Ishikawa (cell line): ENCODE results near the gene CCDC15.

ENCODE experiments used
- CEBPB ChIP-seq: IDR thresholded peaks from 2 replicates; pipeline ENCODE4 v1.6.1; 2012
- CREB1 ChIP-seq: IDR thresholded peaks from 2 replicates; pipeline ENCODE4 v1.6.1; 2012; ENCODE audit warnings: low read depth
- EGR1 ChIP-seq: IDR thresholded peaks from 2 replicates; pipeline ENCODE4 v1.6.1; 2012
- EP300 ChIP-seq: IDR thresholded peaks from 2 replicates; pipeline ENCODE4 v1.6.1; 2012; ENCODE audit warnings: borderline replicate concordance
- FOXM1 ChIP-seq: IDR thresholded peaks from 2 replicates; pipeline ENCODE4 v1.6.1; 2012; ENCODE audit warnings: low read depth, borderline replicate concordance
- NFIC ChIP-seq: IDR thresholded peaks from 2 replicates; pipeline ENCODE4 v1.6.1; 2012
- RAD21 ChIP-seq: IDR thresholded peaks from 2 replicates; pipeline ENCODE4 v1.6.1; 2012; ENCODE audit warnings: low read depth
- TAF1 ChIP-seq: IDR thresholded peaks from 2 replicates; pipeline ENCODE4 v1.6.1; 2012; ENCODE audit warnings: low read depth, mild to moderate bottlenecking
- TCF12 ChIP-seq: IDR thresholded peaks from 2 replicates; pipeline ENCODE4 v1.6.1; 2012; ENCODE audit warnings: low read depth
- TEAD4 ChIP-seq: IDR thresholded peaks from 2 replicates; pipeline ENCODE4 v1.6.1; 2012
- YY1 ChIP-seq: IDR thresholded peaks from 2 replicates; pipeline ENCODE4 v1.6.1; 2012; ENCODE audit warnings: low read depth
- ZBTB7A ChIP-seq: IDR thresholded peaks from 2 replicates; pipeline ENCODE4 v1.6.1; 2012; ENCODE audit warnings: low read depth
- TF ChIP-seq, protein P1 (sequence below): IDR thresholded peaks from 2 replicates; pipeline ENCODE4 v1.6.1; 2012
- TF ChIP-seq, protein P2 (sequence below): IDR thresholded peaks from 2 replicates; pipeline ENCODE4 v1.6.1; 2012; ENCODE audit warnings: low read depth, mild to moderate bottlenecking
- TF ChIP-seq, protein P3 (sequence below): IDR thresholded peaks from 2 replicates; pipeline ENCODE4 v1.6.1; 2012

Gene CCDC15

DNA sequence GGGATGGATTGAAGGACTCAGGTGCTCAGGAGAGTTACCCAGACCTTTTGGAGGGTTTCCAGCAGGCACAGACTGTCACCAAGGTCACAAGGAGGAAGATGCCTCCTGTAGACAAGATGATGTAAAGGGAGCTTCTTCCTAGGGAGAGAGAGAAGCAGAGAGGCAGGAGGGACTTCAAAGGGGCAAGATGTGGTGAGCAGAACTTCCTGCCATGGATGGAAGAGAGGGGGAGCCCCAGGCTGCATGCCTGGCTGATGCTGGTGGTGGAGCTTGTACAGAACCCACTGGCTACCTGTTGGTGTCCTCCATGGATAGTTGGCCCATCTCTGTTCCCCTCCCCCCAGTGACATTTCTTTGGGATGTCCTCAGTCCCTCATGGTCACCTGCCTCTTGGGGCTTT is 30.7 kb upstream of the CCDC15 start:
- TF ChIP-seq TAF1 (no peak), CREB1 (no peak), CEBPB (no peak), EP300 (no peak), NFIC (no peak), YY1 (no peak), TCF12 (no peak), TEAD4 (no peak), ZBTB7A (no peak), FOXM1 (no peak), RAD21 (no peak)
- TF ChIP-seq, protein P1, sequence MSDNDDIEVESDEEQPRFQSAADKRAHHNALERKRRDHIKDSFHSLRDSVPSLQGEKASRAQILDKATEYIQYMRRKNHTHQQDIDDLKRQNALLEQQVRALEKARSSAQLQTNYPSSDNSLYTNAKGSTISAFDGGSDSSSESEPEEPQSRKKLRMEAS: no peak
- TF ChIP-seq, protein P2, sequence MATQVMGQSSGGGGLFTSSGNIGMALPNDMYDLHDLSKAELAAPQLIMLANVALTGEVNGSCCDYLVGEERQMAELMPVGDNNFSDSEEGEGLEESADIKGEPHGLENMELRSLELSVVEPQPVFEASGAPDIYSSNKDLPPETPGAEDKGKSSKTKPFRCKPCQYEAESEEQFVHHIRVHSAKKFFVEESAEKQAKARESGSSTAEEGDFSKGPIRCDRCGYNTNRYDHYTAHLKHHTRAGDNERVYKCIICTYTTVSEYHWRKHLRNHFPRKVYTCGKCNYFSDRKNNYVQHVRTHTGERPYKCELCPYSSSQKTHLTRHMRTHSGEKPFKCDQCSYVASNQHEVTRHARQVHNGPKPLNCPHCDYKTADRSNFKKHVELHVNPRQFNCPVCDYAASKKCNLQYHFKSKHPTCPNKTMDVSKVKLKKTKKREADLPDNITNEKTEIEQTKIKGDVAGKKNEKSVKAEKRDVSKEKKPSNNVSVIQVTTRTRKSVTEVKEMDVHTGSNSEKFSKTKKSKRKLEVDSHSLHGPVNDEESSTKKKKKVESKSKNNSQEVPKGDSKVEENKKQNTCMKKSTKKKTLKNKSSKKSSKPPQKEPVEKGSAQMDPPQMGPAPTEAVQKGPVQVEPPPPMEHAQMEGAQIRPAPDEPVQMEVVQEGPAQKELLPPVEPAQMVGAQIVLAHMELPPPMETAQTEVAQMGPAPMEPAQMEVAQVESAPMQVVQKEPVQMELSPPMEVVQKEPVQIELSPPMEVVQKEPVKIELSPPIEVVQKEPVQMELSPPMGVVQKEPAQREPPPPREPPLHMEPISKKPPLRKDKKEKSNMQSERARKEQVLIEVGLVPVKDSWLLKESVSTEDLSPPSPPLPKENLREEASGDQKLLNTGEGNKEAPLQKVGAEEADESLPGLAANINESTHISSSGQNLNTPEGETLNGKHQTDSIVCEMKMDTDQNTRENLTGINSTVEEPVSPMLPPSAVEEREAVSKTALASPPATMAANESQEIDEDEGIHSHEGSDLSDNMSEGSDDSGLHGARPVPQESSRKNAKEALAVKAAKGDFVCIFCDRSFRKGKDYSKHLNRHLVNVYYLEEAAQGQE: no peak
- TF ChIP-seq, protein P3, sequence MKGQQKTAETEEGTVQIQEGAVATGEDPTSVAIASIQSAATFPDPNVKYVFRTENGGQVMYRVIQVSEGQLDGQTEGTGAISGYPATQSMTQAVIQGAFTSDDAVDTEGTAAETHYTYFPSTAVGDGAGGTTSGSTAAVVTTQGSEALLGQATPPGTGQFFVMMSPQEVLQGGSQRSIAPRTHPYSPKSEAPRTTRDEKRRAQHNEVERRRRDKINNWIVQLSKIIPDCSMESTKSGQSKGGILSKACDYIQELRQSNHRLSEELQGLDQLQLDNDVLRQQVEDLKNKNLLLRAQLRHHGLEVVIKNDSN: no peak

DNA sequence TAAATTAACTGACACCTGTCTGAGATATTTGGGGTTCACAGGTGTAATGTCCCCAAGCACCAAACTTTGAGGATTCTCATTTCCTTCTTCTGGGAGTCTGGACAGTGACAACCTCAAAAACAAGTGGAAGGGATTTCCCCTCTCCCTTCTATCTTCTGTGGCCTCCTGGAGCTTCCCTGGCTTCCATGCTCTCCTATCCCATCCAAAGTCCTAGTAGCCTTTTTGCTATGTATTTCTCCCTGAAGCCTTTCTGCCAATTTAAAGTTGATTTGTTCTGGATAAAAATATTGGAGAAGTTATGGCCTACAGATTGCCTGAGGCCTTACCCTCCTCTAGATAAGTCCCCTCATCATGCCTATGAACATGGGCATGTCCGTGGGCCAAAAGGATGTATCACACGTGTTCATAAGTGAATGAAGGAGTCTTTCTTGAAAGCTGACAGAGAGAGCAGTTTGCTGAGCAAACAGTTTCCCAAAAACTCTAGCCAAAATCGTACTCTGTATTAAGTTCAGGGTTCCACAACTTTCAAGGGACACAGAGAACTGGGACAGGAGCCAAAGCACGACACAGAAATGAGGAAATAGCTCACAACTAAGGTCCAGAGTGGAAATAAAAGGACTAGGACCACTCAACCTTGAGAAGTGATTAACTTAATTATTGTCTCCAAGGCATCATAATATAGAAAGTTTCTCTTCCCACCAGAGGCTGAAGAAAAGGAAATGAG is 24.9 kb upstream of the CCDC15 start:
- TF ChIP-seq, protein P1: no peak
- no peak for TF ChIP-seq RAD21
- TF ChIP-seq CEBPB: no peak
- no peak for TF ChIP-seq TAF1
- TF ChIP-seq CREB1: no peak
- TF ChIP-seq YY1: no peak
- TF ChIP-seq EGR1: no peak
- no peak for TF ChIP-seq EP300

DNA sequence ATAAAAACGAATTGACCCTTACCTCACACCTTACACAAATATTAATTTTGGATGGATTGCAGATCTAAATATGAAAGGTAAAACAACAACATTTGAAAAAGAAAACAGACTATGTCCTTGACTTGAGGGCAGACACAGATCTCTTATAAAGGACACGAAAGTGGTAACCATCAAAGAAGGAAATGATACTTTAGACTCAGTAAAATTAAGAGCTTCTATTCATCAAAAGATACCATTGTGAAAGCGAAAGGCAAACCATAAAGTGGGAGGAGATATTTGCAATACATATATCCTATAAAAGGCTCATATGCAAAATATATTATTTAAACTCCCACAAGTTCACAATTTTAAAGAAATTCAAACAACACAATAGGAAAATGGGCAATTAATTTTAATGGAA is 23.2 kb upstream of the CCDC15 start:
- TF ChIP-seq EGR1: no peak
- TF ChIP-seq ZBTB7A: no peak
- no peak for TF ChIP-seq TCF12
- TF ChIP-seq TEAD4: no peak
- TF ChIP-seq CEBPB: no peak
- TF ChIP-seq TAF1: no peak

DNA sequence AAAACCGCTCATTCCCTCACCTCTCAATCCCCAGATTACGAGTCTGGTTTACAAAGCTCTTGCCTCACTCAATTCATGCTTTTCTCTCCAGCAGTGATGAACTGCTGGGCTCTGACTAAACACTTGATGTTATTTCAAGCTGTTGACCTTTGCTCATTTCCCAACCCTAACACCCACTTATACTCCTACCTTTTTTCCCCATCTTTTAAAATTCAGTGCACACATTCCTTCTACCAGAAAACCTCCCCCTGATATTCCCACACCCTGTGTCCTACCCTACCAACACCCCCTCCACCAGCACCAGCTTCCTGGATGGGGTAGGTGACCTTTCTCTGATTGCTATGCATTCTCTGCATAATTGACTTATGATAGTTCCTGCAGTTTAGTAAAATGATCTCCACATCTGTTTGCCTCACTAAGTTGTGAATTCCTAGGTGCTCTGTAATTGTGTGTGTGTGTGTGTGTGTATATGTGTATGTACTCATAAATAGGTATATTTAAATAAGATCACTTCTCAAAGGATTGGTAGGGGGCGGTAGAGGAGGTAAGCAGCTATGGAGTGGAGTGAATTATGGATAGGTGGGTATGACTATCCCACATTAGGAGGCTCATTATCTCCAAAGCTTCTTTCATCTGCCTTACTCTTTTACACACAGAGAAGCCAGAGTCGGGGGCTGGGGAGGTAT is 19.0 kb upstream of the CCDC15 start:
- TF ChIP-seq CREB1 (no peak), NFIC (no peak), TEAD4 (no peak), RAD21 (no peak), YY1 (no peak), ZBTB7A (no peak), TCF12 (no peak), CEBPB (no peak), EP300 (no peak)
- TF ChIP-seq, protein P2: no peak
- TF ChIP-seq, protein P1: no peak
- TF ChIP-seq, protein P3: no peak

DNA sequence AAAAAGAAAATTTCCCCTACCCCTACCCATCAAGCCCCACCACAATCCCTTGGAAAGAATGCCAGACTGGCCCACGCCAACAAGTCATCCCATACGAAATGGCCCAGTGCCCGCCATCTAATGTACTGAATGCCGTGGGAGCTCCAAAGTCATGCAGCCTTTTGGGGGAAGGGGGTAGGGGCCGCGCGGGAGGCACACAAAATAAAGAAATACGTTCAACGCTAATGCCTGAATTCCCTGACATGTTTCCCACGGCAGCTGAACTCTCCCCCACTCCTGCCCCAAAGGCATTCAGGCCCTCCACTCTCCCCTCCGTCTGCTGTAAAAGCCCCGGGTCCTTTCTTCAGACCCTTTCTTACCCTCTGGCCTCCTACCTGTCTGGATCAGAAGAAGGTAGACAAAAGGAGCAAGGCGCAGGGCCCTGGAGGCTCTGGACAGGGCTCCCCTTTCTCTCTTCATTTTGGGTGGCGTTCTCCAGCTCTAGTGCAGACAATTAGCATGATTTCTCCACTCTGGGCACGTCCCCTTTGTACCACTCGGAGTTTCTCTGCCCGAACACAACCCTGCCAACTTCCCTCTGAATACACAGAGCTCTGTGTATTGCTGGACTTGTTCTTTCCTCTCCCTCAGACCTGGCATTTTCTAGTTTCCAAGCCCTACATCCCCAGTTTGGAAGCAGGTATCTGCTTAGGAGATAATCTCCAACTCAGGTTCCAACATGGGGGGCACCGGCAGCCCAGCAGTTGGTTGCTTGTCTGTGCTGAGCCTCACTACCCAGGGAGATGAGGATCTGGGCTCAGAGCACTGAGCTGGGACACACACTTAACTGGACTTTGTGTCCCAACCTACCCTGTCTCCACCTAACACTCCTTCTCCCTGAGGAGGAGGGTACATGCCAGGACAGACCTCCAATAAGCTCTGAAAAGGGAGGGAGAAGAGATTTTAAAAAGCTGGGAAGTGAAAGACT is 18.2 kb upstream of the CCDC15 start, which contains the start of gene HEPACAM:
Gene HEPACAM, minus strand, starts transcription at position 500 of the 967 bp plus-strand sequence. Its CDS starts 41 bp downstream, at position 459.
- TF ChIP-seq CEBPB (no peak), TEAD4 (no peak), NFIC (no peak), EP300 (no peak), FOXM1 (no peak)
- TF ChIP-seq, protein P2: no peak
